Umbilical cord (tissue), 2 donors: ENCODE results near the gene SNX20. TPM values are rescaled to one million over a fixed set of nuclear protein-coding genes. Genes with fewer than 3 reads are reported as not detected.

Experiments used
- DNase-seq: peaks from one replicate; pipeline ENCODE4 v3.0.0-alpha.2; 2015; ENCODE audit warnings: low spot score
- total RNA-seq: library from RNA; depleted of rRNA; stranded (reverse); fragments of >200 nt; gene quantifications from one replicate; pipeline ENCODE4 v1.2.3, GENCODE V29; 2014; ENCODE audit warnings: low replicate concordance; ENCODE audit not compliant: insufficient read depth

The SNX20 gene
- total RNA-seq, 1 donor from 2014 or later = 1.2 TPM

GRCh38 chr16:50705436-50706110, 24.5 kb upstream of the SNX20 start:
- no peak for DNase-seq

GRCh38 chr16:50704245-50704644, 23.1 kb upstream of the SNX20 start:
- no peak for DNase-seq

- no peak for DNase-seq
Observed at GRCh38 chr16:50702725-50703124, 21.6 kb upstream of the SNX20 start.

GRCh38 chr16:50699326-50700159, 18.4 kb upstream of the SNX20 start:
- DNase-seq = no peak

- DNase-seq = peak; percentile 10
Observed at GRCh38 chr16:50697881-50698767, 17.0 kb upstream of the SNX20 start.

- no peak for DNase-seq
Observed at GRCh38 chr16:50697421-50697715, 16.3 kb upstream of the SNX20 start.

GRCh38 chr16:50696575-50697420, 15.7 kb upstream of the SNX20 start:
- DNase-seq = peak; percentile 74

GRCh38 chr16:50696126-50696525, 15.0 kb upstream of the SNX20 start:
- no peak for DNase-seq

GRCh38 chr16:50695017-50696000, 14.2 kb upstream of the SNX20 start:
- no peak for DNase-seq

GRCh38 chr16:50694206-50694605, 13.1 kb upstream of the SNX20 start:
- no peak for DNase-seq

- DNase-seq = no peak
Observed at GRCh38 chr16:50692999-50693781, 12.1 kb upstream of the SNX20 start, which contains the start of gene NOD2. NOD2 (plus strand) TSS chr16:50693606; CDS start chr16:50699496, 5,890 bp downstream.

- DNase-seq = no peak
Observed at GRCh38 chr16:50692644-50692998, 11.5 kb upstream of the SNX20 start.

- DNase-seq = no peak
Observed at GRCh38 chr16:50690177-50690576, 9.1 kb upstream of the SNX20 start.

- DNase-seq = no peak
Observed at GRCh38 chr16:50688867-50689266, 7.8 kb upstream of the SNX20 start.

GRCh38 chr16:50688083-50688482, 7.0 kb upstream of the SNX20 start:
- peak; percentile 75 for DNase-seq

GRCh38 chr16:50685462-50686063, 4.5 kb upstream of the SNX20 start:
- DNase-seq = no peak

- no peak for DNase-seq
Observed at GRCh38 chr16:50684823-50685461, 3.8 kb upstream of the SNX20 start.

- DNase-seq = no peak
Observed at GRCh38 chr16:50683689-50684374, 2.7 kb upstream of the SNX20 start.
